ENCODE results near the gene CCDC40. TPM values are rescaled to one million over a fixed set of nuclear protein-coding genes. Genes with fewer than 3 reads are reported as not detected.

Gene CCDC40
- total RNA-seq, 1 experiment from 2014 or later: 7.5 TPM

DNA sequence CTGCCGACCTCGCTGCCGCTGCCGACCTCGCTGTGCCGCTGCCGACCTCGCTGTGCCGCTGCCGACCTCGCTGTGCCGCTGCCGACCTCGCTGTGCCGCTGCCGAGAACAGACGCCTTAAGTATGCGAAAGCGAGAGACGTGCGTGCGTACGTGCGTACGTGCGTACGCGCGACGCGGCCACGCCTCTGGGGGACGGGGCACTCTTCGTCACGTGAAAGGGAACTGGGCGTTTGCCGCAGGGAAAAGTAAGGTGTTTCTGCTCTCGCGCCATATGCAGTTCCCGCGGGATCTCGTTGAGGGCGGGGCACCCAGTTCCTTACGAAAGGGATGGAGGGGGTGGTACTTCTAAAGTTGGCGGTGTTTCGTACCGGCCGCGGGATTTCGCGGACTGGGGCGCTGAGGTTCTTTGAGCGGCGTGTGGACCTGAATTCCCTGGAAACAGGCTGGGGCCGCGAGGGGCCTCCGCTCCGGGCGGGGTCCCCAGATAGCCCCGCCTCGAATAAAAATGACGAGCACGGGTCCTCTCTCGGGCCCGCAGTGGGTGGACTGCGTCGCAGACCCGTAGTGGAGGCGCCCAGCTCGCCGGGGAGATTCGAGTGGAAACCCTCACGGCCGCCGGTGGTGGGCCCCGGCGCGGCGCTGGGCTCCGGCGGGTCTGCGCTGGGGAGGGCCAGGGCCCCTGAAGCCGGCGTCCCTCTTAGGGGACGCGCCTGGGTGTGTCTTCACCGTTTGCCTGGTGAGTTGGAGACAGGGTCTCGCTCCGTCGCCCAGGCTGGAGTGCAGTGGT, 110.8 kb downstream of the CCDC40 start, which contains the start of gene EIF4A3:
Gene EIF4A3 (minus strand): TSS at position 94 of the 788 bp plus-strand sequence. CDS start 167 bp downstream, outside the sequence.
- peak within 1 kb of the TSS; percentile 62 for H3K27ac ChIP-seq (ENCODE audit: low read length)
- no peaks in the 10 kb centered on the region for H3F3A ChIP-seq (ENCODE audit: low read length, unreplicated experiment)
- H3K79me2 ChIP-seq (ENCODE audit: low read length): peaks cover 69% of the 10 kb centered on the region
- peak within 1 kb of the TSS; percentile 97 for H3K4me2 ChIP-seq (ENCODE audit: low read length)
- intact Hi-C loops (cut with micrococcal nuclease): loop anchor here (1.0 to 2.0 kb wide), 3 partner anchors 46 to 106 kb away; partner anchors contain the start of genes GAA, SGSH and SLC26A11
- ATAC-seq (peak; percentile 91), DNase-seq (peak; percentile 100)
- no peaks in the 10 kb centered on the region for H3K9me3 ChIP-seq (ENCODE audit: low read length)
- H3K4me3 ChIP-seq (ENCODE audit: low read length): peak within 1 kb of the TSS; percentile 91
- peak within 1 kb of the TSS; percentile 96 for H2AFZ ChIP-seq (ENCODE audit: low read length)
- H3K27me3 ChIP-seq (ENCODE audit: low read length): no peaks in the 10 kb centered on the region
- peak within 1 kb of the TSS; percentile 98 for H3K9ac ChIP-seq (ENCODE audit: low read length)
- H3K9me2 ChIP-seq (replicated peaks; ENCODE audit: low read length): no peaks in the 10 kb centered on the region
- peaks cover 36% of the 10 kb centered on the region for H4K20me1 ChIP-seq (ENCODE audit: low read length)
- H3K36me3 ChIP-seq (ENCODE audit: low read depth, low read length): peaks cover 20% of the 10 kb centered on the region
- TF ChIP-seq, protein P1, sequence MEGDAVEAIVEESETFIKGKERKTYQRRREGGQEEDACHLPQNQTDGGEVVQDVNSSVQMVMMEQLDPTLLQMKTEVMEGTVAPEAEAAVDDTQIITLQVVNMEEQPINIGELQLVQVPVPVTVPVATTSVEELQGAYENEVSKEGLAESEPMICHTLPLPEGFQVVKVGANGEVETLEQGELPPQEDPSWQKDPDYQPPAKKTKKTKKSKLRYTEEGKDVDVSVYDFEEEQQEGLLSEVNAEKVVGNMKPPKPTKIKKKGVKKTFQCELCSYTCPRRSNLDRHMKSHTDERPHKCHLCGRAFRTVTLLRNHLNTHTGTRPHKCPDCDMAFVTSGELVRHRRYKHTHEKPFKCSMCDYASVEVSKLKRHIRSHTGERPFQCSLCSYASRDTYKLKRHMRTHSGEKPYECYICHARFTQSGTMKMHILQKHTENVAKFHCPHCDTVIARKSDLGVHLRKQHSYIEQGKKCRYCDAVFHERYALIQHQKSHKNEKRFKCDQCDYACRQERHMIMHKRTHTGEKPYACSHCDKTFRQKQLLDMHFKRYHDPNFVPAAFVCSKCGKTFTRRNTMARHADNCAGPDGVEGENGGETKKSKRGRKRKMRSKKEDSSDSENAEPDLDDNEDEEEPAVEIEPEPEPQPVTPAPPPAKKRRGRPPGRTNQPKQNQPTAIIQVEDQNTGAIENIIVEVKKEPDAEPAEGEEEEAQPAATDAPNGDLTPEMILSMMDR (conservative IDR thresholded peaks at IDR 0.05; ENCODE audit: low read depth, low read length): no peak
- TF ChIP-seq EZH2phosphoT487 (IDR thresholded peaks at IDR 0.05; ENCODE audit: borderline replicate concordance, low read length) (no peak), EZH2 (IDR thresholded peaks at IDR 0.05; ENCODE audit: low read length, unreplicated experiment) (no peak)
- POLR2A ChIA-PET (ENCODE audit: unreplicated experiment): interaction anchor here (0.6 kb wide), 1 partner anchor 112 kb away, joined by 4 read pairs; no protein-coding TSS in a partner anchor
- peaks cover 12% of the 10 kb centered on the region for H3K4me1 ChIP-seq (ENCODE audit: insufficient read depth, low read length)
- BruUV-seq (replicated peaks): TSS peak; percentile 74
- CTCF ChIA-PET: interaction anchor here (0.6 kb wide), 3 partner anchors 48 to 405 kb away, joined by 3 to 5 read pairs (median 4); no protein-coding TSS in a partner anchor

Small RNA genes lying within 50 kb of the gene (microRNA-seq; reads per million reads assigned to microRNA genes)
- not detected for gene MIR1268B (ENCODE audit: unreplicated experiment)

Other genes starting within 250 kb of the CCDC40 start
- gene CBX8, start 239.6 kb upstream of the CCDC40 start, total RNA-seq (2014; rRNA removed): 11.3 and 12.8 TPM in 2 replicates
- gene CBX4, start 197.2 kb upstream of the CCDC40 start, total RNA-seq (2014; rRNA removed): 53.5 and 75.4 TPM in 2 replicates
- 23.7 and 24.6 TPM in 2 replicates for gene TBC1D16, start 770 bp upstream of the CCDC40 start, total RNA-seq (2014; rRNA removed)
- 76.2 and 126 TPM in 2 replicates for gene GAA, start 64.9 kb downstream of the CCDC40 start, total RNA-seq (2014; rRNA removed)
- gene EIF4A3, start 110.5 kb downstream of the CCDC40 start, total RNA-seq (2014; rRNA removed): 167 and 185 TPM in 2 replicates
- 2.3 and 4.4 TPM in 2 replicates for gene CARD14, start 133.4 kb downstream of the CCDC40 start, total RNA-seq (2014; rRNA removed)
- 15.3 and 16.6 TPM in 2 replicates for gene SGSH, start 183.7 kb downstream of the CCDC40 start, total RNA-seq (2014; rRNA removed)
- gene SLC26A11, start 183.8 kb downstream of the CCDC40 start, total RNA-seq (2014; rRNA removed): 15.0 and 18.4 TPM in 2 replicates
- 71.4 and 84.1 TPM in 2 replicates for gene RNF213, start 224.2 kb downstream of the CCDC40 start, total RNA-seq (2014; rRNA removed)